SK-MEL-5 (cell line): ENCODE data around the gene ACAD10. TPM values are rescaled to one million over a fixed set of nuclear protein-coding genes. Genes with fewer than 3 reads are reported as not detected.
A peak's percentile ranks its signal among the peaks of the same experiment; 100 is the strongest.
"Not testable (repeated sequence)": the region's sequence is repeated elsewhere in the genome, so short reads cannot be mapped to it uniquely, and the experiment has no call there.

Source experiments
- DNase-seq: peaks from one replicate; pipeline ENCODE4 v3.0.0-alpha.2; 2016; ENCODE audit warnings: low read depth, low spot score
- in situ Hi-C: cut with HindIII; loops from 2 replicates; pipeline ENCODE4 v1.10.0; 2016; ENCODE audit warnings: low sequenced_read_pairs, high pct_unique_total_duplicates, low pct_unique_long_range_greater_than_20kb
- total RNA-seq: library from RNA; depleted of rRNA; stranded (reverse); fragments of >200 nt; shearing (Covaris generic); gene quantifications from 2 replicates; pipeline ENCODE4 v1.2.3, GENCODE V29; 2014

The ACAD10 gene
- total RNA-seq, 1 experiment from 2014 or later = 17.2 TPM

- in situ Hi-C loops = no loop called here
- DNase-seq = no peak
These were observed 47.6 kb downstream of the ACAD10 start for GRCh38 chr12:111733340-111733915.

- DNase-seq, in situ Hi-C loops: not testable (repeated sequence)
These were observed 53.7 kb downstream of the ACAD10 start for GRCh38 chr12:111739524-111739923.

- in situ Hi-C loops = no loop called here
- DNase-seq = no peak
These were observed 55.5 kb downstream of the ACAD10 start for GRCh38 chr12:111741235-111741812.

- DNase-seq = no peak
- in situ Hi-C loops = no loop called here
These were observed 59.4 kb downstream of the ACAD10 start for GRCh38 chr12:111745211-111745610.

- in situ Hi-C loops = no loop called here
- no peak for DNase-seq
These were observed 61.5 kb downstream of the ACAD10 start for GRCh38 chr12:111747333-111747732.

- in situ Hi-C loops = no loop called here
- DNase-seq = no peak
These were observed 62.4 kb downstream of the ACAD10 start for GRCh38 chr12:111748151-111748672.

GRCh38 chr12:111748867-111749266, 63.0 kb downstream of the ACAD10 start:
- in situ Hi-C loops = no loop called here
- DNase-seq = no peak

- in situ Hi-C loops = no loop called here
- DNase-seq = no peak
These were observed 63.5 kb downstream of the ACAD10 start for GRCh38 chr12:111749391-111749790.

- peak; percentile 42 for DNase-seq
- in situ Hi-C loops = no loop called here
These were observed 67.5 kb downstream of the ACAD10 start for GRCh38 chr12:111753144-111753881.

GRCh38 chr12:111754671-111755070, 68.8 kb downstream of the ACAD10 start:
- DNase-seq = no peak
- in situ Hi-C loops = no loop called here

GRCh38 chr12:111756196-111756595, 70.3 kb downstream of the ACAD10 start:
- DNase-seq = no peak
- in situ Hi-C loops = no loop called here

- in situ Hi-C loops = no loop called here
- DNase-seq = no peak
These were observed 70.8 kb downstream of the ACAD10 start for GRCh38 chr12:111756681-111757080.

- in situ Hi-C loops = no loop called here
- DNase-seq = no peak
These were observed 71.7 kb downstream of the ACAD10 start for GRCh38 chr12:111757361-111758119.

GRCh38 chr12:111758120-111758561, 72.3 kb downstream of the ACAD10 start:
- no peak for DNase-seq
- in situ Hi-C loops = no loop called here

- DNase-seq = no peak
- in situ Hi-C loops = no loop called here
These were observed 73.4 kb downstream of the ACAD10 start for GRCh38 chr12:111759271-111759670.

- no peak for DNase-seq
- in situ Hi-C loops = no loop called here
These were observed 74.1 kb downstream of the ACAD10 start for GRCh38 chr12:111759991-111760390.

- in situ Hi-C loops = no loop called here
- no peak for DNase-seq
These were observed 75.2 kb downstream of the ACAD10 start for GRCh38 chr12:111761099-111761498.

GRCh38 chr12:111761706-111762105, 75.9 kb downstream of the ACAD10 start:
- DNase-seq = no peak
- in situ Hi-C loops = no loop called here
